Measurements from ENCODE around the gene M1AP.

GRCh38 chr2:74693213-74693612 lies 45.1 kb upstream of the M1AP start:
- TF ChIP-seq CTCF (IDR thresholded peaks at IDR 0.05): no peak
- no peak for TF ChIP-seq EZH2phosphoT487 (IDR thresholded peaks at IDR 0.05)

Measured in neural progenitor cell (in vitro differentiated cells).